Measurements from ENCODE around the gene ERGIC2.

GRCh38 chr12:29426498-29426897, 45.5 kb upstream of the ERGIC2 start:
- no peak for TF ChIP-seq CTCF (conservative IDR thresholded peaks at IDR 0.05 in 1 of 2, IDR thresholded peaks at IDR 0.05 in 1 of 2; ENCODE audit: low read depth in 1 of 2, low read length in 2 of 2)
- no peak for TF ChIP-seq EZH2 (IDR thresholded peaks at IDR 0.05; ENCODE audit: low read length, missing control alignments)
